ENCODE measurements around the gene MLC1.

GRCh38 chr22:50082197-50082715 lies 3.0 kb downstream of the MLC1 start:
- TF ChIP-seq, protein P1, sequence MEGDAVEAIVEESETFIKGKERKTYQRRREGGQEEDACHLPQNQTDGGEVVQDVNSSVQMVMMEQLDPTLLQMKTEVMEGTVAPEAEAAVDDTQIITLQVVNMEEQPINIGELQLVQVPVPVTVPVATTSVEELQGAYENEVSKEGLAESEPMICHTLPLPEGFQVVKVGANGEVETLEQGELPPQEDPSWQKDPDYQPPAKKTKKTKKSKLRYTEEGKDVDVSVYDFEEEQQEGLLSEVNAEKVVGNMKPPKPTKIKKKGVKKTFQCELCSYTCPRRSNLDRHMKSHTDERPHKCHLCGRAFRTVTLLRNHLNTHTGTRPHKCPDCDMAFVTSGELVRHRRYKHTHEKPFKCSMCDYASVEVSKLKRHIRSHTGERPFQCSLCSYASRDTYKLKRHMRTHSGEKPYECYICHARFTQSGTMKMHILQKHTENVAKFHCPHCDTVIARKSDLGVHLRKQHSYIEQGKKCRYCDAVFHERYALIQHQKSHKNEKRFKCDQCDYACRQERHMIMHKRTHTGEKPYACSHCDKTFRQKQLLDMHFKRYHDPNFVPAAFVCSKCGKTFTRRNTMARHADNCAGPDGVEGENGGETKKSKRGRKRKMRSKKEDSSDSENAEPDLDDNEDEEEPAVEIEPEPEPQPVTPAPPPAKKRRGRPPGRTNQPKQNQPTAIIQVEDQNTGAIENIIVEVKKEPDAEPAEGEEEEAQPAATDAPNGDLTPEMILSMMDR (IDR thresholded peaks at IDR 0.05): no peak
- no peak for TF ChIP-seq EZH2 (IDR thresholded peaks at IDR 0.05)

Data from neural progenitor cell (in vitro differentiated cells).